Measurements from ENCODE around the gene RALGPS2. TPM values are rescaled to one million over a fixed set of nuclear protein-coding genes. Genes with fewer than 3 reads are reported as not detected.

The RALGPS2 gene
- total and polyA plus RNA-seq, 2 experiments from 2014 or later: 8.1 to 31.2 TPM

GRCh38 chr1:178935610-178936009 is 210.6 kb downstream of the RALGPS2 start (continued):
- TF ChIP-seq NANOG (IDR thresholded peaks at IDR 0.05; ENCODE audit: borderline replicate concordance) (no peak), CREB1 (CRISPR knock-in tag; IDR thresholded peaks at IDR 0.05; ENCODE audit: low read depth) (no peak), ZNF331 (CRISPR knock-in tag; IDR thresholded peaks at IDR 0.05; ENCODE audit: low read depth) (no peak), ZNF114 (CRISPR knock-in tag; IDR thresholded peaks at IDR 0.05) (no peak)
- TF ChIP-seq, protein P1, sequence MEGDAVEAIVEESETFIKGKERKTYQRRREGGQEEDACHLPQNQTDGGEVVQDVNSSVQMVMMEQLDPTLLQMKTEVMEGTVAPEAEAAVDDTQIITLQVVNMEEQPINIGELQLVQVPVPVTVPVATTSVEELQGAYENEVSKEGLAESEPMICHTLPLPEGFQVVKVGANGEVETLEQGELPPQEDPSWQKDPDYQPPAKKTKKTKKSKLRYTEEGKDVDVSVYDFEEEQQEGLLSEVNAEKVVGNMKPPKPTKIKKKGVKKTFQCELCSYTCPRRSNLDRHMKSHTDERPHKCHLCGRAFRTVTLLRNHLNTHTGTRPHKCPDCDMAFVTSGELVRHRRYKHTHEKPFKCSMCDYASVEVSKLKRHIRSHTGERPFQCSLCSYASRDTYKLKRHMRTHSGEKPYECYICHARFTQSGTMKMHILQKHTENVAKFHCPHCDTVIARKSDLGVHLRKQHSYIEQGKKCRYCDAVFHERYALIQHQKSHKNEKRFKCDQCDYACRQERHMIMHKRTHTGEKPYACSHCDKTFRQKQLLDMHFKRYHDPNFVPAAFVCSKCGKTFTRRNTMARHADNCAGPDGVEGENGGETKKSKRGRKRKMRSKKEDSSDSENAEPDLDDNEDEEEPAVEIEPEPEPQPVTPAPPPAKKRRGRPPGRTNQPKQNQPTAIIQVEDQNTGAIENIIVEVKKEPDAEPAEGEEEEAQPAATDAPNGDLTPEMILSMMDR (conservative IDR thresholded peaks at IDR 0.05; ENCODE audit: low read depth in 2 of 2): no peak

DNA sequence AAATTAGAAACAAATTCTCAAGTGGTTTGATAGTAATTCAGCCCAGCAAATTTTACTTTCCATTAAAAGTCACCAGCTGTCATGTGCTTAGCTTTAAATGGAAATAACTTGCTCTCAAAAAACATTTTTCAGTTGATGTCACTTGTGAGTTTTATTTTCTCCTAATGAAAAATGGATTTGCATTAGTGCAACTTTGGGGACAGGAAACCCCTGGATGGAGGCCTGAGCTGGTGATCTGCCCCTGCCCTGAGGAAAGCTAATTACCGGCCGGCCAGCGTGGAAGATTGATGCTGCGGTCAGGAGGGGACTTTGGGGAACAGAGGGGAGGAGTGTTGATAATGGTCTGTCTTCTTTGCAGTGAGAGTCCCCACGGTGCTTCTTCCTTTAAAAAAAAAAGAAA is 212.7 kb downstream of the RALGPS2 start:
- no peaks in the 10 kb centered on the region for H3K79me2 ChIP-seq (replicated peaks; ENCODE audit: insufficient read depth)
- H3K27ac ChIP-seq (ENCODE audit: low read depth): no peak overlapping the region
- DNase-seq (ENCODE audit: low spot score) (no peak), ATAC-seq (no peak)
- no peak overlapping the region for H3K27ac Mint-ChIP-seq
- H3K27me3 ChIP-seq (ENCODE audit: insufficient read depth): no peaks in the 10 kb centered on the region
- no peak overlapping the region for H3K4me2 ChIP-seq
- no peaks in the 10 kb centered on the region for H3K36me3 ChIP-seq (ENCODE audit: insufficient read depth)
- H2AFZ ChIP-seq: no peak overlapping the region
- no peak overlapping the region for H3K4me3 ChIP-seq
- H3K36me3 Mint-ChIP-seq (ENCODE audit: low read depth): no peaks in the 10 kb centered on the region
- H3K4me3 Mint-ChIP-seq: no peak overlapping the region
- H4K20me1 ChIP-seq (replicated peaks; ENCODE audit: insufficient read depth): no peaks in the 10 kb centered on the region
- peaks cover 1% of the 10 kb centered on the region for H3K27me3 Mint-ChIP-seq (ENCODE audit: insufficient read depth, low read depth, poor library complexity)
- no peaks in the 10 kb centered on the region for H3F3A ChIP-seq (replicated peaks; ENCODE audit: low read depth)
- H3K9me2 ChIP-seq (ENCODE audit: insufficient read depth): no peaks in the 10 kb centered on the region; the same call in 1 of the 2 replicates
- H3K4me1 Mint-ChIP-seq: peaks cover 9% of the 10 kb centered on the region
- no peaks in the 10 kb centered on the region for H3K9me3 Mint-ChIP-seq
- H3K4me1 ChIP-seq (ENCODE audit: insufficient read depth): no peaks in the 10 kb centered on the region
- no peak for TF ChIP-seq JUNB (IDR thresholded peaks at IDR 0.05; ENCODE audit: unreplicated experiment)
- TF ChIP-seq, protein P1 (conservative IDR thresholded peaks at IDR 0.05; ENCODE audit: low read depth in 2 of 2): no peak
- TF ChIP-seq EZH2phosphoT487 (IDR thresholded peaks at IDR 0.05; ENCODE audit: unreplicated experiment): no peak
- no peak for TF ChIP-seq REST (IDR thresholded peaks at IDR 0.05; ENCODE audit: unreplicated experiment)
- TF ChIP-seq, protein P2, sequence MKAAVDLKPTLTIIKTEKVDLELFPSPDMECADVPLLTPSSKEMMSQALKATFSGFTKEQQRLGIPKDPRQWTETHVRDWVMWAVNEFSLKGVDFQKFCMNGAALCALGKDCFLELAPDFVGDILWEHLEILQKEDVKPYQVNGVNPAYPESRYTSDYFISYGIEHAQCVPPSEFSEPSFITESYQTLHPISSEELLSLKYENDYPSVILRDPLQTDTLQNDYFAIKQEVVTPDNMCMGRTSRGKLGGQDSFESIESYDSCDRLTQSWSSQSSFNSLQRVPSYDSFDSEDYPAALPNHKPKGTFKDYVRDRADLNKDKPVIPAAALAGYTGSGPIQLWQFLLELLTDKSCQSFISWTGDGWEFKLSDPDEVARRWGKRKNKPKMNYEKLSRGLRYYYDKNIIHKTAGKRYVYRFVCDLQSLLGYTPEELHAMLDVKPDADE (IDR thresholded peaks at IDR 0.05): no peak
- TF ChIP-seq ZNF331 (CRISPR knock-in tag; IDR thresholded peaks at IDR 0.05; ENCODE audit: low read depth): no peak
- no peak for TF ChIP-seq ZNF114 (CRISPR knock-in tag; IDR thresholded peaks at IDR 0.05)
- TF ChIP-seq STAT1 (IDR thresholded peaks at IDR 0.05; ENCODE audit: unreplicated experiment): no peak
- TF ChIP-seq NANOG (IDR thresholded peaks at IDR 0.05; ENCODE audit: borderline replicate concordance): no peak
- TF ChIP-seq EZH2 (IDR thresholded peaks at IDR 0.05; ENCODE audit: low read depth, unreplicated experiment): no peak
- no peak for TF ChIP-seq CREB1 (CRISPR knock-in tag; IDR thresholded peaks at IDR 0.05; ENCODE audit: low read depth)

Measured in GM23338 (cell line).